Subcutaneous adipose tissue (tissue), 4 donors: ENCODE data around the gene ADI1. TPM values are rescaled to one million over a fixed set of nuclear protein-coding genes. Genes with fewer than 3 reads are reported as not detected.

ENCODE experiments used
- total RNA-seq, 4 donors: library from RNA; depleted of rRNA; stranded (reverse); fragments of >200 nt; gene quantifications; one replicate each; pipeline ENCODE4 v1.1.0, GENCODE V29; 2016
- TF ChIP-seq, protein P1 (sequence below): fragments of 450-650 bp; IDR thresholded peaks from one replicate; pipeline ENCODE4 v1.5.1; 2016; ENCODE audit warnings: low read depth, mild to moderate bottlenecking, control low read depth, antibody characterized with exemption, moderate library complexity

Gene ADI1
- total RNA-seq, 4 donors from 2014 or later: 40.6 to 92.4 (median 77.6) TPM

DNA sequence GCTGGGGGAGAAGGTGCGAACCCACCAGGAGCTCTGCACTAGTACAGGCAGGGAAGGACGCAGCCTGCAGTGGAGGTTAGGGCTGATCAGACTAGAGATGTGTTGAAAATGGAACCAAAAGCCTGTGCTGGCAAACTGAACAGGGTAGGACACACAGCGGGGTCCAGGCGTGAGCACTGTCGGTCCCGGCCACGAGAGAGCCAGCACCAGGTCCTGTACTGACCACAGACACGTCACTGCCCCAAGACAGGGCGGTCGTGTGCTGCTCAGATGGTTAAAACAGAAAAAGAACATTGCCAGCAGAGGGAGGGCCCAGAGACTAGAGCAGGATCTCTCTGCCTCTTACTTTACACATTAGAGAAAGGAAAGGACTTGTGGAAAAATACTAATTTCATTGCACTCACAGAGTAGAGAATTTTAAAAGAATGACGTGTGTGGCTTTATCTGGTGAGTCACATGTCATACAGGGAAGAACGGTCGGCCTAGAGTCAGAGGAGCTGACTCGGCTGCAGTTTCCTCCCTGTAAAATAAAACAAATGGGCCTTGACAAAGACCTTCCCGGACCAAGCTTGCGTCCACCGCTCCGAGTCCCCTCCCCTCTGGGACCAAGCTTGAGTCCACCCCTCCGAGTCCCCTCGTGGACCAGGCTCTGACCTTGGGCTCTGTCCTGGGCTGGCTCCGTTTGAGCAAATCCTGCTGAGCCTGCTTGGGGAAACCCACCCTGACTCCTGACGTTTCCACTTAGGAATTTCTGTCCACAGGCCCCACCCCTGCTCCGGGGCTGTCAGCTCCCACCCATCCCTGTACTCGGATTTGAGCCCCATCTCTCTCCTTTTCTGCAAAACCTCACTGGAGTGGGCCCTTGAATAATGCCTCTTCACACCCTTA is 16.7 kb upstream of the ADI1 start:
- TF ChIP-seq, protein P1, sequence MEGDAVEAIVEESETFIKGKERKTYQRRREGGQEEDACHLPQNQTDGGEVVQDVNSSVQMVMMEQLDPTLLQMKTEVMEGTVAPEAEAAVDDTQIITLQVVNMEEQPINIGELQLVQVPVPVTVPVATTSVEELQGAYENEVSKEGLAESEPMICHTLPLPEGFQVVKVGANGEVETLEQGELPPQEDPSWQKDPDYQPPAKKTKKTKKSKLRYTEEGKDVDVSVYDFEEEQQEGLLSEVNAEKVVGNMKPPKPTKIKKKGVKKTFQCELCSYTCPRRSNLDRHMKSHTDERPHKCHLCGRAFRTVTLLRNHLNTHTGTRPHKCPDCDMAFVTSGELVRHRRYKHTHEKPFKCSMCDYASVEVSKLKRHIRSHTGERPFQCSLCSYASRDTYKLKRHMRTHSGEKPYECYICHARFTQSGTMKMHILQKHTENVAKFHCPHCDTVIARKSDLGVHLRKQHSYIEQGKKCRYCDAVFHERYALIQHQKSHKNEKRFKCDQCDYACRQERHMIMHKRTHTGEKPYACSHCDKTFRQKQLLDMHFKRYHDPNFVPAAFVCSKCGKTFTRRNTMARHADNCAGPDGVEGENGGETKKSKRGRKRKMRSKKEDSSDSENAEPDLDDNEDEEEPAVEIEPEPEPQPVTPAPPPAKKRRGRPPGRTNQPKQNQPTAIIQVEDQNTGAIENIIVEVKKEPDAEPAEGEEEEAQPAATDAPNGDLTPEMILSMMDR: no peak

DNA sequence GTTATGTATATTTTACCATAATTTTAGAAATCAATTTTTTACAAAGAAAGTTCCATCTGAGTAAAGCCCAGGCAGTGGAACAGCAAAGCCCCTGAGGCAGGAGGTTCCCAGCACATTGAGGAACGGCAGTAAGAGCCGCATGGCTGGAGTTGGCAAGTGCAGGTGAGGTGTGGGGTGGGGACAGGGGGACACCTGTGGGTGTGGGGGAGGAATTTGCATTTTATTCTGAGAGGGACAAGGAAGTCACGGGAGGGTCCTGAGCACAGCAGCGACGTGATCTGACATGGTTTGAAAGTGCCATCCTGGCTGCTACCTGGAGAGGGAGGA is 16.1 kb upstream of the ADI1 start:
- TF ChIP-seq, protein P1: no peak

DNA sequence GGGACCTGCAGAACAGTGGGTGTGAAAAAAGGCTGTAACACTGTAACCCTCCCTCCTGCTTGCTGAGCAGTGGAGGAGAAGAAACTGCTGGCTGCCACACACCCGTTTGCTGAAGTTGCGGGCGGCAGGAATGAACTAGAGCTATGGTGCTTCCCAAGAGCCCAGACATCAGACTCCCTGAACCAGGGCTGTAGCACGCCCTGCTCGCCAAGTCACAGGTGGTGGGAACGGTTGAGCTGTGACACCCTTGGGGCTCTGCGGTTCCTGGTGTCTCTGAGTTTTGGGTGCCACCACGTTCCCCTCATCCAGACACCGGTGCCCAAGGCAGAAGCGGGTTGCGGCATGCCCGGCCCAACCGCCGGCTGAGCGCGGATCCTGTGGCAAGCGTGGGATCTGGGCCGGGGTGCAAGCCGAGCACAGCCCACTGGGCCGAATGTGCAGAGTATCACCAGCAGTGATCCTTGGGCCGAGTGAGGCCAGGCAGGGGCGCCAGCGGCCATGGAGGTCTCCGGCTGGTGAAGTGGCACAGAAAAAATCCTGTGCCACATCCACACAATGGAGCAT is 15.0 kb upstream of the ADI1 start:
- TF ChIP-seq, protein P1: no peak

DNA sequence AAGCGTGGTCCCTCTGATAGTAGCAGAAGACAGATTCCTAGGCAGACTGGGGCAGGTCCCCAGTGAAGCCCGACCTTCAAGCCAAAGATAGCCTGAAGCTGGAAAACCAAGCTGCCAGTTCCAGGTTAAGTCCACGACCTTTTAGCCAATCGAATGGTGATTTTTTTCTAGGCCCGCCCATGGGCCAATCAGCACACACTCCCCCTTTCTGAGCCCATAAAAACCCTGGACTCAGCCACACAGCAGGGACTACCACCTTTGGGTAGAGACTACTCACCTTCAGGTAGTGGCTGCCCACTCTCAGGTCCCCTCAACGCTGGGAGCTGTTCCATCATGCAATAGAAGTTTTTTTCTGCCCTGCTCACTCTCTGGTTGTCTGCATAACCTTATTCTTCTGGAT is 14.5 kb upstream of the ADI1 start:
- TF ChIP-seq, protein P1: no peak

DNA sequence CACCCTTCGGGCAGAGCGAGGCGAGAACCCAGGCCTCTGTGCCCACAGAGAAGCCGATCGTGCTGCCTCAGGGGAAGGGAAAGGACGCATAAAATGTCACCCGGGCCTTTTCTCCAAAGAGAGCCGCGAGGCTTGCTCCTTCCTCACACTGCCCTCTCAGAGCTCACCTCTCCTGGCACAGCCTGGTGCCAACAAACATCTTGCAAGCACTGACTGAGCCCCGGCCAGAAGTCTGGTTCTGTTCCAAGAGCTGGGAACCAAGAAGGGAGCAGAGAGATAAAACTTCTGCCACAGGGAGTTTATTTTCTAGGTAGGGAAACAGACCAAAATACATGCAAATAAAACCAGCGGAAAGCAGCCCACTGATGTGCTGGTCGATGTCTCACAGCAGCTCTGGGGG is 13.6 kb upstream of the ADI1 start:
- TF ChIP-seq, protein P1: no peak

DNA sequence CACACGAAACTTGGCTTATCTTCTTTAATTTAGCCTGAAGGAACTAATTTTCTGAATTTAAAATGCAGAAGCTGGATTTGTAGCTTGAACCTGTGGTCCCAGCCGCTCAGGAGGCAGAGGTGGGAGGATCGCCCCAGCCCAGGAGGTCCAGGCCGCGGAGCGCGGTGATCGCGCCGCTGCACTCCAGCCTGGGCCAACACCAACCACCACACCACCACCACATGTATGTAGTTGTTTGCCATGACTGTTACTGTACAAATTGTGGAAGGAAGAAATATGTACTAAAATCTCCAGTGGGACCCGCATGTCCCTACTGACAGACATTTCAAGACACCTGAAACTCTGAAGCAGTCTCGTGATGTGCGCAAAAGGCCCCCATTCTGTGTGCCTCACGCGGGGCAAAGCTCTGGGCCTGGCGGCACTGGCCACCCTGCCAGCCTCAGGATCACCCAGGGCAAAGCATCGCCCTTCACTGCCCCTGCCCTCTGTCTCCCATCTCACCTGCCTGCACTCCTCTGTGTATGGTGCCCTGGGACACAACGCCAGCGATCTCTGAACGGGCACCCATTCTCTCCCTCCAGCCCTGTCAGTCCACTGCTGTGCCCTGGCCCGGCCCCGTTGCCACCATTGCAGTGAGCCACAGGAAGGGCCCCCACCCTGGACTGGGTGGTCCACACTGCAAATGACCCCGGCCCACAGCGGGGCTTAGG is 10.1 kb upstream of the ADI1 start:
- TF ChIP-seq, protein P1: no peak
